HepG2 (cell line): ENCODE results near the gene ASB11. TPM values are rescaled to one million over a fixed set of nuclear protein-coding genes. Genes with fewer than 3 reads are reported as not detected.

Source experiments
- ATAC-seq: fragments of 200-7000 bp; cut with Tn5 transposase; 3 replicates; pipeline ENCODE4 v1.9.1; 2020; ENCODE audit warnings: mild to moderate bottlenecking, moderate library complexity
- BruUV-seq: library from RNA; stranded (reverse); fragments of 400-500 nt; replicated peaks from 2 replicates; lab custom pipeline; 2021; lab: Mats Ljungman, UMichigan
- CTCF ChIA-PET: fragments of 300-600 bp; formaldehyde crosslinking; extraction: SDS; loops from one replicate; lab custom pipeline; 2021; ENCODE audit warnings: low total read pairs, inconsistent platforms, low intra/inter-chr PET ratio; lab: Yijun Ruan, JAX
- POLR2A ChIA-PET: fragments of 350-600 bp; sonication (Branson Sonifier 250); formaldehyde crosslinking; loops from one replicate; lab custom pipeline; 2020; ENCODE audit warnings: antibody characterized with exemption, inconsistent platforms; lab: Yijun Ruan, JAX
- DNase-seq: peaks from one replicate; pipeline ENCODE4 v3.0.0-alpha.2; 2015; ENCODE audit warnings: low spot score
- FAIRE-seq: peaks from 3 replicates; lab custom pipeline; 2011; peaks lifted over from hg19 to GRCh38; lab: Jason Lieb, UNC
- H2AFZ ChIP-seq: one replicate; pipeline ENCODE4 v1.6.1; 2011; ENCODE audit warnings: low read length, inconsistent platforms
- H3K27ac ChIP-seq: fragments of 300-600 bp; 3 replicates; pipeline ENCODE4 v1.8.0; 2011; ENCODE audit warnings: mixed run types, mild to moderate bottlenecking, mixed read lengths, low read length, inconsistent platforms; ENCODE audit not compliant: insufficient read depth; ENCODE audit errors: extremely low read length
- H3K27me3 ChIP-seq, 2 experiments: fragments of 200-600 bp in 1 of 2; 2 replicates in 1 of 2; 3 replicates in 1 of 2; pipeline versions ENCODE4 v1.6.0 to v1.8.0; 2011; ENCODE audit warnings: low read length in 2 of 2, mild to moderate bottlenecking in 2 of 2, moderate library complexity in 2 of 2, inconsistent platforms in 1 of 2; ENCODE audit not compliant: insufficient read depth in 2 of 2, control insufficient read depth in 1 of 2
- H3K36me3 ChIP-seq, 2 experiments: fragments of 200-600 bp in 1 of 2; replicated peaks in 1 of 2; 2 replicates in 1 of 2; 3 replicates in 1 of 2; pipeline versions ENCODE4 v1.5.1 to v1.8.0; 2011; ENCODE audit warnings: low read length in 2 of 2, inconsistent platforms in 1 of 2; ENCODE audit not compliant: insufficient read depth in 2 of 2, control insufficient read depth in 1 of 2
- H3K4me1 ChIP-seq: 2 replicates; pipeline ENCODE4 v1.5.1; 2012; ENCODE audit warnings: low read length, inconsistent platforms; ENCODE audit not compliant: insufficient read depth
- H3K4me2 ChIP-seq: 2 replicates; pipeline ENCODE4 v1.6.0; 2011; ENCODE audit warnings: low read depth, low read length, inconsistent platforms
- H3K4me3 ChIP-seq, 3 experiments: fragments of 200-600 bp in 1 of 3; sonication (generic), shearing (Covaris generic) in 1 of 3; replicated peaks in 1 of 3; 2 replicates each; pipeline ENCODE4 v1.5.1; 2011 to 2016; ENCODE audit warnings: low read length in 3 of 3, inconsistent platforms in 2 of 3, low read depth in 2 of 3, mild to moderate bottlenecking in 2 of 3, control low read depth in 1 of 3, mixed read lengths in 1 of 3; ENCODE audit not compliant: insufficient read depth in 1 of 3
- H3K79me2 ChIP-seq: one replicate; pipeline ENCODE4 v1.6.1; 2011; ENCODE audit warnings: low read length, inconsistent platforms; ENCODE audit not compliant: insufficient read depth
- H3K9ac ChIP-seq: 2 replicates; pipeline ENCODE4 v1.6.0; 2011; ENCODE audit warnings: mild to moderate bottlenecking, low read depth, low read length, inconsistent platforms; ENCODE audit not compliant: insufficient read depth
- H3K9me3 ChIP-seq: 2 replicates; pipeline ENCODE4 v1.5.1; 2012; ENCODE audit warnings: mild to moderate bottlenecking, low read length
- H4K20me1 ChIP-seq: 2 replicates; pipeline ENCODE4 v1.6.0; 2011; ENCODE audit warnings: inconsistent platforms, mild to moderate bottlenecking, low read length, moderate library complexity; ENCODE audit not compliant: insufficient read depth
- ERF ChIP-seq: IDR thresholded peaks from 2 replicates; pipeline ENCODE4 v1.6.1; 2018; ENCODE audit warnings: missing biosample characterization, missing genetic modification reagents
- MXD4 ChIP-seq: IDR thresholded peaks from 2 replicates; pipeline ENCODE4 v1.6.1; 2016; ENCODE audit warnings: mild to moderate bottlenecking, missing biosample characterization, missing genetic modification reagents
- NFYB ChIP-seq: sonication (generic); formaldehyde crosslinking; IDR thresholded peaks from 2 replicates; pipeline ENCODE4 v1.4.0; 2020; ENCODE audit warnings: missing genetic modification reagents
- PAF1 ChIP-seq: IDR thresholded peaks from 2 replicates; pipeline ENCODE4 v1.6.1; 2016; ENCODE audit warnings: missing genetic modification reagents, missing compliant biosample characterization
- ZNF24 ChIP-seq: fragments of 450-650 bp; IDR thresholded peaks from 2 replicates; pipeline ENCODE4 v1.6.1; 2017; ENCODE audit warnings: antibody characterized with exemption, mild to moderate bottlenecking
- ZNF350 ChIP-seq: sonication (generic); formaldehyde crosslinking; IDR thresholded peaks from 2 replicates; pipeline ENCODE4 v1.4.0; 2020; ENCODE audit warnings: mild to moderate bottlenecking, low read depth, missing genetic modification reagents, borderline replicate concordance
- ZNF629 ChIP-seq: sonication (generic); formaldehyde crosslinking; conservative IDR thresholded peaks from 2 replicates; pipeline ENCODE4 v1.5.0; 2020; ENCODE audit warnings: missing genetic modification reagents
- WGBS: methylation state at CpG from one replicate; pipeline ENCODE4 v1.1.6; 2017; ENCODE audit warnings: low lambda C conversion rate; 5-methylcytosine and 5-hydroxymethylcytosine counted together
- in situ Hi-C: cut with HindIII; loops from 2 replicates; pipeline ENCODE4 v1.10.0; 2017; ENCODE audit warnings: low pct_unique_long_range_greater_than_20kb; ENCODE audit not compliant: extremely low pct_ligation_motif_present
- intact Hi-C: fragments of 100-400 bp; cut with micrococcal nuclease; formaldehyde crosslinking; loops from one replicate; pipeline ENCODE4 v1.10.0; 2022; ENCODE audit not compliant: unreplicated experiment
- polyA plus RNA-seq, 8 experiments: library from polyadenylated mRNA; depleted of rRNA in 3 of 8; stranded (reverse) in 7 of 8; unstranded in 1 of 8; fragments of >200 nt; fragmentation: Illumina TruSeq in 4 of 8; extraction: Trizol in 4 of 8; gene quantifications; 2 replicates each; pipeline versions ENCODE4 v1.2.1 to v1.2.3, GENCODE V29; 2011 to 2016; ENCODE audit warnings: low read depth in 4 of 8, missing spikeins in 1 of 8, mixed read lengths in 1 of 8; ENCODE audit not compliant: insufficient read depth in 1 of 8
- total RNA-seq, 5 experiments: library from RNA; depleted of rRNA; stranded (reverse); fragments of >200 nt; fragmentation: Illumina TruSeq; extraction: Trizol; gene quantifications; 2 replicates each; pipeline ENCODE4 v1.2.3, GENCODE V29; 2016; ENCODE audit warnings: low read depth in 1 of 5
- TF ChIP-seq, protein P1 (sequence below): IDR thresholded peaks from 2 replicates; pipeline ENCODE4 v1.6.1; 2016; ENCODE audit warnings: missing genetic modification reagents, missing compliant biosample characterization
- TF ChIP-seq, protein P2 (sequence below): sonication (generic); formaldehyde crosslinking; IDR thresholded peaks from 2 replicates; pipeline ENCODE4 v1.9.0; 2021; ENCODE audit warnings: missing genetic modification reagents, mild to moderate bottlenecking, borderline replicate concordance

ASB11 gene
- total and polyA plus RNA-seq, 2 of the 13 experiments (the other 11 are each of a cell fraction or from before 2014, with no cell fraction given) = not detected

DNA sequence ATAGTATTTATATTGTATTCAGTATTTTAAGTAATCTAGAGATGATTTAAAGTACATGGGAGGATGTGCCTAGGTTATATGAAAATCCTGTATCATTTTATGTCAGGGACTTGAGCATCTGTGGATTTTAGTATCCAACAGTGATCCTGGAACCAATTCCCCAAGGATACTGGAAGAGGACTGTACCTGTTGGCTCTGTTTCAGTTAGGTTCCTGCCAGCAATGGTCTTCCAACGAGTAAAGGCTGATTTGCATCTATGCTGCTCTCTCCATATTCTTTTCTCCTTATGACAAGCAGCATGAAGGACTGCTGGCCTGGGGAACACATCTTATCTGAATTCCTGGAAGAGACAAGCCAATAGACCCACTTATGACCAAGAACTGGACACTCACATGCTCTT, 80.4 kb downstream of the ASB11 start (continued):
- TF ChIP-seq MXD4 = no peak
- no peak for TF ChIP-seq ZNF350 (CRISPR knock-in tag)
- TF ChIP-seq, protein P1, sequence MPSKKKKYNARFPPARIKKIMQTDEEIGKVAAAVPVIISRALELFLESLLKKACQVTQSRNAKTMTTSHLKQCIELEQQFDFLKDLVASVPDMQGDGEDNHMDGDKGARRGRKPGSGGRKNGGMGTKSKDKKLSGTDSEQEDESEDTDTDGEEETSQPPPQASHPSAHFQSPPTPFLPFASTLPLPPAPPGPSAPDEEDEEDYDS = no peak
- TF ChIP-seq, protein P2, sequence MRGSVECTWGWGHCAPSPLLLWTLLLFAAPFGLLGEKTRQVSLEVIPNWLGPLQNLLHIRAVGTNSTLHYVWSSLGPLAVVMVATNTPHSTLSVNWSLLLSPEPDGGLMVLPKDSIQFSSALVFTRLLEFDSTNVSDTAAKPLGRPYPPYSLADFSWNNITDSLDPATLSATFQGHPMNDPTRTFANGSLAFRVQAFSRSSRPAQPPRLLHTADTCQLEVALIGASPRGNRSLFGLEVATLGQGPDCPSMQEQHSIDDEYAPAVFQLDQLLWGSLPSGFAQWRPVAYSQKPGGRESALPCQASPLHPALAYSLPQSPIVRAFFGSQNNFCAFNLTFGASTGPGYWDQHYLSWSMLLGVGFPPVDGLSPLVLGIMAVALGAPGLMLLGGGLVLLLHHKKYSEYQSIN (CRISPR knock-in tag) = no peak
- TF ChIP-seq ERF (CRISPR knock-in tag) = no peak
- no peak for TF ChIP-seq ZNF24

DNA sequence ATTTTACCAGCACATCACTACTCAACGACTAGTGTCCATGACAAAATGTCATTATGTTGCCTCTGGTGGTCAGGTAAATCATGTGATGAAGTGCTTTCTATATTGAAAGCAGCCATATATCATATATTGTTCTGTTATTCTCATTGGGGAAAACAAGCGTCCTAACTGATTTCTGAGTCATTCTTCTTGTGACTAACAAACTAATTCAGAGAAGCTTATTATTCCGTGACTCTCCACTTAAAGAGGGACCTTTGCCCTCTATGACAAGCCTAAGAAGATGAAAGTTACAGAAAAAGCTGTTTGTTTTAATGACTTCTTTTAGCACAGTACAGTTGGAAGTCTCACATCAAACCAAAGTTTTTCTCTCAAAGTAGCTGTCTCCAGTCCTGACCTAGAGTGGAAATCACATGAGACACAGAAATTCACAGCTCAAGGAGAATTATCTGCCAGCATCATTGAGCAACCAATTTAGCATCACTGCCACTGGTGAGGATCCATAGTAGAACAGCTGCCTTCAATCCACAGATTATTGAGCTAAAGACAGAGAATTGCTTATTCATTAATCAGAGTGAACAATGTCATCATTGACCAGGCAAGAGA, 81.9 kb downstream of the ASB11 start:
- ChIA-PET CTCF (no interaction called here), POLR2A (no interaction called here)
- Histone ChIP-seq H3K9ac (no peak overlapping the region), H3K36me3 (no peaks in the 10 kb centered on the region), H3K4me3 (no peak overlapping the region), H3K79me2 (no peaks in the 10 kb centered on the region), H3K27ac (no peak overlapping the region), H4K20me1 (no peaks in the 10 kb centered on the region), H3K27me3 (no peaks in the 10 kb centered on the region), H3K4me1 (no peaks in the 10 kb centered on the region), H2AFZ (no peak overlapping the region)
- FAIRE-seq (no peak), ATAC-seq (no peak), DNase-seq (no peak)
- in situ Hi-C loops = no loop called here
- BruUV-seq = no TSS peak
- 0% methylated on average over 3 of the region's 3 CpGs for WGBS
- no peak for TF ChIP-seq PAF1 (CRISPR knock-in tag)
- no peak for TF ChIP-seq NFYB (CRISPR knock-in tag)
- TF ChIP-seq ZNF629 (CRISPR knock-in tag) = no peak
- TF ChIP-seq, all 625 proteins: peak for 0
- Histone ChIP-seq H3K9me3 (no peaks in the 10 kb centered on the region), H3K4me2 (no peak overlapping the region)
- intact Hi-C loops = no loop called here

Other genes with a start within 250 kb of the ASB11 start
- 13.8 and 18.2 TPM in 2 replicates for gene ASB9, start 45.6 kb downstream of the ASB11 start, total RNA-seq (2016; rRNA removed; fragmentation: Illumina TruSeq; extraction: Trizol)
- 3.9 and 4.2 TPM in 2 replicates for gene ASB9, start 45.6 kb downstream of the ASB11 start, polyA plus RNA-seq (2011; rRNA removed)
- 13.0 and 19.9 TPM in 2 replicates for gene PIGA, start 19.9 kb upstream of the ASB11 start, total RNA-seq (2016; rRNA removed; fragmentation: Illumina TruSeq; extraction: Trizol)
- gene PIGA, start 19.9 kb upstream of the ASB11 start, polyA plus RNA-seq (2011; rRNA removed) = 4.4 and 6.0 TPM in 2 replicates
- gene VEGFD, start 68.8 kb upstream of the ASB11 start, total RNA-seq (2016; rRNA removed; fragmentation: Illumina TruSeq; extraction: Trizol) = 0.27 and 0.35 TPM in 2 replicates
- gene VEGFD, start 68.8 kb upstream of the ASB11 start, polyA plus RNA-seq (2011; rRNA removed) = 0.11 and 0.34 TPM in 2 replicates
- gene PIR, start 177.7 kb upstream of the ASB11 start, total RNA-seq (2016; rRNA removed; fragmentation: Illumina TruSeq; extraction: Trizol) = 38.0 and 53.3 TPM in 2 replicates
- 7.7 and 12.2 TPM in 2 replicates for gene PIR, start 177.7 kb upstream of the ASB11 start, polyA plus RNA-seq (2011; rRNA removed)
- gene BMX, start 185.2 kb upstream of the ASB11 start, total RNA-seq (2016; rRNA removed; fragmentation: Illumina TruSeq; extraction: Trizol) = not detected in 2 replicates
- not detected in 2 replicates for gene BMX, start 185.2 kb upstream of the ASB11 start, polyA plus RNA-seq (2011; rRNA removed)